ENCODE data around the gene SRSF4.

The SRSF4 gene

DNA sequence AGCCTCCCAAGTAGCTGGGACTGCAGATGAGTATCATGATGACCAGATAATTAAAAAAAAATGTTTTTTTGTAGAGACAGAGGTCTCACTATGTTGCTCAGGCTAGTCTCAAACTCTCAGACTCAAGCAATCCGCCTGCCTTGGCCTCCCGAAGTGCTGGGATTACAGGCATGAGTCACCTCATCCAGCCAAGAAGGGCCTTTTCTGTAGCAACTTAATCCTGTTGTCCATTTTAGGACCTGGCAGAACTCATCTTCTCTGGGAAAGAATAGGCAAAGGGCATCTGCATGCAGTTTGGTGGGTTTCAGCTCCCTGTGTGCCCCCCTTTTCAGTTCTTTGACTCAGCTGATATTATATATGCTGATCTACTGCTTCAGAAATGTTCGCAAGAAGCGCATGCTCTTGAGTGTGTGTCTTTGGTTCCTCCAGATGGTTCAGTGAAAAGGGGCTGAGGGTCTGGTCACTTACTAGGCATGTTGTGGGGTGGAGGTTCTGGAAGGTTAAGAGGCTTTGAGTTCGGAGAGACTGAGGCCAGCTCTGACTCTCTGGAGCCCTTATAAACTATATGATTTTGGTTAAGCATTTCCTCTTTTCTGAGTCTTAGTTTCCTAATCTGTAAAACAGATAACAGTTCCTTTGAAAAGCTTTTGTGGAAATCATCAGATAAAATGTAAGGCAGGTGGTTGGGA lies 19.4 kb upstream of the SRSF4 start:
- no peak for DNase-seq

DNA sequence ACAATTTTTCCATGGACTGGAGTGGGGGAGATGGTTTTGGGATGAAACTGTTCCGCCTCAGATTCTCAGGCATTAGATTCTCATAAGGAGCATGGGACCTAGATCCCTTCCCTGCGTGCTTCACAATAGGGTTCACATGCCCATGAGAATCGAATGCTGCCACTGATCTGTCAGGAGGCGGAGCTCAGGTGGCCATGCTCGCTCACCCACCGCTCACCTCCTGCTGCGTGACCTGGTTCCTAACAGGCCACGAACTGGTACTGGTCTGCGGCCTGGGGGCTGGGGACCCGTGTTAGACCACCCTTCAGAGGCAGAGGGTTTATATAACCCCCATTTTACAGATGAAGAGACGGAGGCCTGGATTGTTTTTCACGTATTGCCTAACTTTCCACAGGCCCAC lies 16.3 kb upstream of the SRSF4 start:
- DNase-seq: no peak

DNA sequence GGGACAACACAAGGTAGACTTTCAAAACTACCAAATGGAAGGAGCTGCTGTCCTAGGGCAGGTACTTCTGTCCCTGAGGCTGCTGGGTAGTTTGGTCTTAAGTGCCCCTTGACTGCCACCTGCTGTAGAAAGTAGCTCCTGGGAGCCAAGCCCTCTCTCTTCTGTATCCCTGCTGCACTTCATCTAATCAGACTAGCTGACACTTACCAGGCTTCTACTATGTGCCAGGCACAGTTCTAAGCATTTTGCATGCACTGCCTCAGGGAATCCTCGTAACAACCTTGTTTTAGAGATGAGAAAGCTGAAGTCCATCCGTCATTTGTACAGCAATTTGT lies 15.9 kb upstream of the SRSF4 start:
- no peak for DNase-seq

DNA sequence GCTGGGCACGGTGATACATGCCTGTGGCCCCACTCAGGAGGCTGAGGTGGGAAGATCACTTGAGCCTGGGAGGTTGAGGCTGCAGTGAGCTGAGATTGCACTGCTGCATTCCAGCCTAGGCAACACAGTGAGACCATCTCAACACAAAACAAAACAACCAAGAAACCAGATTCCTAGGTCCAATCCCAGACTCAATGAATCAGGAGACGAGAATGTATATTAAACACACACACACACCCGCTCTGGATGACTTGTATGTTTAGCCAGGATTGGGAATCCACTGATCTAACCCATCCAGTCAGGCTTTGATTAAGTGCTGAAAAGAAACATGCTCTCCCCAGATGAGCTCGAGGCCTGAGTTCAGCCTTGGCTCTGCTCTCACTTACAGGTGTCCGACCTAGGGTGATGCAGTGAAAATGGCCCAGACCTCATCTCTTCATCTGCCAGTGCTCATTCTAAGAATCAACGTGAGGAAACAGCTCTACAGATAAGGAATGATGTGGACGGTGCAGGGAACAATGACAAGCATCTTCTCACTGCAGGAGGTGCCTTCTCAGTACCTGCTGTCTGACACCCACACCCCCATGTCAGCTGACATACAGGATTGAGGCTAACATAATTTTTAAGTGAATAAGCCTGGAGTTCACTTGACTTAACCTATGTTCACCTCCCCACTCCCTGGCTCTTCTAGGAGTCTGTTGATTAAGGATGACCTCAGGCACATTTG lies 15.3 kb upstream of the SRSF4 start:
- DNase-seq: no peak

DNA sequence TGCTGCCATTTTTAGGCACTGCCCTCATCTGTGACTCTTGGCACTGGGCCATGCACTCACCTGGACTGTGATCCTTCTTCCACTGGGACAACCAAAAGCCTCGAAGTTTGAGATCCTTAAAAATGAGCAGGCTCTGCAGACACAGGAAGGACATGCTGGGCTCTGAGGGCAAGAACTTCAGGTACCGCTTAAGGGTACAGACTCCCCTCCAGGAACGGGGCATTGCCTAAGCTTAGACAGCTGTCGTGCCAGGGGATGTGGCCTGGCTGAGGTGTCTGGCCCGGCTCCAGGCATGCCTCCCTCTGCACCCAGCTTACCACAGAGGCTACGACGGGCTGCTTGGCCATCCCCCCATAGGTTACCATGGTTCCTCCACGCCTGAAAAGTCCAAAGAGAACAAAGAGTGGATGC lies 14.2 kb upstream of the SRSF4 start:
- no peak for DNase-seq

DNA sequence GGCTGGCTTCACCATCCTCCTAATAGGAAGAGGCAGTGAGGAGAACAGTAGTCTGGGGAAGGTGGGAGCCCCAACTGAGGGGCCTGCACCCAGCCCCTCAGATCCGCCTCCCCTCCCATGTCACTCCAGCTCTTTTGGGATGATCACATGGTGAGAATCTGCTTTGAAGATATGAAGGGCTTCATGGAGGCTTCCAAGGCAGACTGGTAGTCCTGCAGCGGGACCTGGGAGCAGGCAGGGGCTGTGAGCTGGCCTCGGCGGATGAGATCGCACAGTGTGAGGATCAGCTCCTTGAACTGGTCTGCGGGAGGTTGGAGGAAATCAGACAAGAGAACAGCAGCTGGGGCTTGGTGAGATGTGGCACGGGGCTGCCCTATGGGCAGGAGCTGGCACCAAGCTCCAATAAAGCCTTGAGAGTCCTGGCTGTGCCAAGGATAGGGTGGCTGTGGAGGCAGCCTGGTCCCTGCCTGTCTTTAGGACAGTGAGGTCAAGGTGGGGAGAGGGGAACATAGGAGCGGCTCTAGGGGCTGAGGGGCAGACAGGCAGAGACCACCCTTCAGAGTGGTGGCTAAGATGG lies 12.3 kb upstream of the SRSF4 start:
- DNase-seq: no peak

- no peak for DNase-seq
These were observed 9.0 kb upstream of the SRSF4 start for GRCh38 chr1:29190718-29191117.

DNA sequence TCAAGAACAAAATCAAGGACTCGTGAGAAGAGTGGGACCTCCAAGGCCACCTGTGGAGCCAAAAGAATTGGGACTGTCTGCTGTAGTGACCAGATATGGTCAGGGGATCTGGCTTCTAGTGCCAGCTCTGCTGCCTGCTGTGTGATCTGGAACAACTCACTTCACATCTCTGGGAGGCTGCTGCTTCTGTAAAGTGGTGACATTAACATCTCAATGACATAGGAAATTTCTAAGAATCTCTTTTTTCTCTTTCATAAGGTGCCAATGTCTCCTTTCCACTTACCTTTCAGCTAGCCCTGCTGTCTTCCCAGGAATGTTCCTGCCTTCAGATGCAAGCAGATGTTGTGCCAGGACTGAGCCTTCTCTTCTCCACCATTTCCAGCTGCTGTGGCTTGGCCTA lies 5.0 kb upstream of the SRSF4 start:
- no peak for DNase-seq

- DNase-seq: no peak
These were observed 4.6 kb upstream of the SRSF4 start for GRCh38 chr1:29186252-29186651.

DNA sequence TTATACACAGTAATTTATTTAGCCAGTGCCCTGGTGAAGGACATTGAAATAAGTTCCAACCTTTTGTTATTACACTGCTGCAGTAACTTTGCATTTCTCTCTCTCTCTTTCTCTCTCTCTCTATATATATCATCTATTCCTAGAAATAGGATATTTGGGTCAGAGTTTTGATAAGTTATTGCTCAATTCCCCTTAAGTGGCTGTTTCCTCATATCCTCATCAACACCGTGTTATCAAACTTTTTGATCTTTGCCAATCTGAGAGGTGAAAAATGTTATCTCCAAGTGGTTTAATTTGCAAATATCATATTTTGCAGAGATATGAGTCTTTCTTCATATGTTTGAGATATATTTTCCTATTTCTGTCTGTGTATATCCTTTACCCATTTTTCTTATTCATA lies 1.6 kb upstream of the SRSF4 start:
- DNase-seq: no peak

DNA sequence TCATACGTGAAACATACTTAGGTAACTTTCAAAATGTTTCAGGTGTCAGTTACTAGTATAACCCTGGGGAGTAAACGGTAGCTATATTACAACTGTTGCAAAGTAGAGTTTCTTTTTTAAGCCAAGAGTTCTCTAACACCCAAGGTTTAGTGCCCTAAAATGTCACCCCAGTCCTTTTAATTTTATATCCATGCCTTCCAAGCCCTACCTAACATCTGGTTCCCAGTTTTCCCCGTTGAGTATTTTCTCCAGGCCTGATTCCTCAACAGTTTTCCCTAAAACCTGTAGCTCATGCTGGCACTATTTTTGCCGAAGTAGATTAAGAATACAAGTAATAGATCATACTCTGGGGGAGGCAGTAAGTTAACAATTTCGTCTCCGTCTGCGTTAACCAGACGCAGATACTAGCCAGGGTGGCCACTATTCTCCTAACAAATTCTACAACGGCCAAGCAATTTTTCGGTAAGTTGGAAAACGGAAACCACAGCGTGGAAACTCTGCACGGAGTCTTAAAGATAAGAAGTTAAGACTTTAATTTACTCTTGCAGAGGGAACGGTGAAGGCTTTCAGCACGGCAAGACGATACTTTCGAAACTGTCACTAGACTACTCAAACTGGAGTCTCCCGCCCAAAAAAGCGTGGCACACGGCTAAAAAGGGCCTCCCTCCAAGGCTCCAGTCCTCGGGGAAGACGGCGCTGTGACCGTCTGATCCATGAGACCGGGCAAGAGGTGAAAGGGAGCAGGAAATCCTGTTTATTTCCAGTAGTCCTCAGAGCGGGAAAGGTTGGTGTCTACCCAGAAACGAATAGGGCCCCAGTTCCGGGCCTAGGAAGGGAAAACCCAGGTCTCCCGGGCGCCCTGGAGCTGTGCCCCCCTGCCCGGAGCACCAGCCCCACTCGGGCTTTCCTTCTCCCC lies 945 bp downstream of the SRSF4 start:
- DNase-seq: no peak

GRCh38 chr1:29179641-29180184 lies 2.0 kb downstream of the SRSF4 start:
- DNase-seq: no peak

GRCh38 chr1:29177022-29177705 lies 4.5 kb downstream of the SRSF4 start:
- no peak for DNase-seq

- DNase-seq: no peak
These were observed 5.1 kb downstream of the SRSF4 start for GRCh38 chr1:29176576-29176975.

- DNase-seq: no peak
These were observed 9.2 kb downstream of the SRSF4 start for GRCh38 chr1:29172415-29172939.

- no peak for DNase-seq
These were observed 10.2 kb downstream of the SRSF4 start for GRCh38 chr1:29171521-29171920.

DNA sequence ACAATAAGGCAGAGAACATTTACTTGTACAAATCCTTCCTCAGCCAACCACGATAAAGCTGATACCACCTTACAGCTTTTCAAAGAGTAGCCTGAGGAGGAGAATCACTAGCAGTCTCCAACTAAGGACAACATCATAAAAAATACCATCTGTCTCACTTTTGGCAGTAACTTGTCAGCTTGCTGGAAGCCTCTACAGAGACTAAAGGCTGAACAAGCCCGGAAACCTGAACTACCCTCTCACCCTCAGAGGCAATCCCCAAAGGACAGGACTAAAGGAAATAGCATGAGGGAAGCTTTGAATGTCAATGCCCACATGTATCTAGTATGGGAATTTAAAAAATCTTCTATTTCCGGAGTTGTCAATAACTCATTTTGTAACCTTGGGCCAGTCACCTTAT lies 10.6 kb downstream of the SRSF4 start:
- no peak for DNase-seq

DNA sequence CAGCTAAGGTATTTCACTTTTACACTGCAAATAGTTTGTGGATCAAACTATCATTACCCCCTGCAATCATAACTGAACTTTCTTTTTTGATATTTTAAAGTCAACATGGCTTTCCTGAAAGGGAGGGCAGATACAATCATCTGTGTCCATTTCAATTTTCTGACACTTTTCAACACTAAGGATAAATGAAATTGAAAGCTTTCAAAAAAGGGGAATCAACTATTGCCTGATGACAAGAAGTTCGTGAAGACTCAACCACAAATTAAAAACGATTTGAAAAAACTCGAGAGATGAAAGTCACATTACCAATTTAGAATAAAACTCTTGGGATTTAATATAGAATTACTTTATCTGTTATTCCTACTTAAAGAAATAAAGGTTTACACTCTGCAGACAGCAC lies 11.7 kb downstream of the SRSF4 start:
- DNase-seq: no peak

DNA sequence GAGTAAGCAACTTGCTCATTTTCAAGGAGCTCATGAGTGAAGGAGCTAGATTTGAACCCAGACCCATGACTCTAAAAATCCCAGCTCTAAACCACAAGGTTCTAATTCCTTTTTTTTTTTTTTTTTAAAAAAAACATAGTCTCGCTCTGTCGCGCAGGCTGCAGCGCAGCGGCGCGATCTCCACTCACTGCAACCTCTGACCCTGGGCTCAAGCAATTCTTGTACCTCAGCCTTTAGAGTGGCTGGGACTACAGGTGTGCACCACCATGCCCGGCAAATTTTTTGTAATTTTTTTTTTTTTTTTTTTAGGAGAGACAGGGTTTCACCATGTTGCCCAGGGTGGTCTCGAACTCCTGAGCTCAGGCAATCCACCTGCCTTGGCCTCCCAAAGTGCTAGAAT lies 13.8 kb downstream of the SRSF4 start:
- no peak for DNase-seq

DNA sequence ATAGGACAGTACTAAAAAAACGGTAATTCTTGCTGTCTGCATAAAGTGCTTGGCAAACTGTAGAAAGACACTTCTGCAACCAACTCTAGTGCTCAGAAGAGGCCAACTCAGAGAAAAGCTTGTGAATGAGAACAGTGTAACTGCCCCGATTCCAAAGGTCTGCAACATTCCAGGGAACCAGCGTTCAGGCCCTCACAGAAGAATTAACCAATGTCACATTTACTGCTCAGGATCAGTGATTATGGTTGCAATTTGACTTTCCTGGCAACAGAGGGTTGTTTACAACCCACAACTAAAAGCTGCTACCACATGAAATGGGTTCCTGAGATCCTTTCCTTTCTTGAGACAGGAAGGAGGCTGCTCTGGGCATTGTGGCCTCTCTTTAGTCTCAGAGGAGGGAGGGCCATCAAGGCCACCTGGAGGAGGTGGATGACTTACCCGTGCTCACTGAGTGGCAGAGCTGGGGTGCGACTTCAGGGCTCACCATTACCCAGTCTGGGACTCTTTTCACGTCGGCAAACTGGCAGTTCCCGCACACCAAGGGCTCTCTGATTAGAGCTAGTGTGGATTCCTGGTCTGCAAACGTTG lies 15.3 kb downstream of the SRSF4 start:
- DNase-seq: no peak

DNA sequence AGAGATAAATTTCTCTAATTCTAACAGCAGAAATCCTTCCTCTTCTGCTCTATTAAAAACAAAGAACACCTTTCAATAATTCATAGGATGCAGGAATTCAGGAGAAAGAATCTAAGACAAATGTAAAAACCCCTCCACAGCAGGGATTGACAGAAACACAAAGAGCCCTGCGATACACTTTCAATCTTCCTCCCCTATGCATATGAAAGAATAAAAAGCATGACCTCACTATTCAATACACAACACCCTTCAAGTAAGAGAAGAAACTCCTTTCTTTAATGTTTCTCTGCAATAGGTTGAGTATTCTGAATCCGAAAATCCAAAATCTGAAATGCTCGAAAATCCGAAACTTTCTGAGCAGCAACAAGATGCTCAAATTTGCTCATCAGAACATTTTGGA lies 17.1 kb downstream of the SRSF4 start:
- no peak for DNase-seq

Data from NCI-H2081 treated with DMSO at 0.1 percent for 48 hours (cell line).